ENCODE data around the gene PASK.

Gene PASK

DNA sequence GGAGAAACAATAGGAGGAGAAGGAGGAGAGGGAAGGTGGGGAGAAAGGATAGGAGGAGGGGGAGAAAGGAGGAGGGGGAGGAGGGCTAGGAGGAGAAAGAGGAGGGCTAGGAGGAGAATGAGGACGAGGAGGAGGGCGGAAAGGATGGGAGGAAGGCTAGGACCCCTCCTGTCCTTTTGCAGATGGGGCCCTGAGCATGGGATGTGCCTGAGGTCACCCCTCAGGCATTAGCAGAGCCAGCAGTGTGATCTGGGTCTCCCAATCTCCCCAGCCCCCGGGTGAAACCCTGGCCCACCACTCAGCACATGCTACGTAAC is 38.6 kb upstream of the PASK start:
- no peaks in the 10 kb centered on the region; the same call in 1 of the 2 replicates for H3K36me3 ChIP-seq (replicated peaks)
- no peaks in the 10 kb centered on the region for H3K9me3 ChIP-seq
- DNase-seq (ENCODE audit: low spot score in 2 of 2) = no peak
- in situ Hi-C loops (cut with MboI; ENCODE audit: low sequenced_read_pairs) = no loop called here
- no peak overlapping the region for H3K4me3 ChIP-seq
- H3K4me1 ChIP-seq = no peaks in the 10 kb centered on the region
- no peaks in the 10 kb centered on the region for H3K27me3 ChIP-seq (ENCODE audit: low read depth)

DNA sequence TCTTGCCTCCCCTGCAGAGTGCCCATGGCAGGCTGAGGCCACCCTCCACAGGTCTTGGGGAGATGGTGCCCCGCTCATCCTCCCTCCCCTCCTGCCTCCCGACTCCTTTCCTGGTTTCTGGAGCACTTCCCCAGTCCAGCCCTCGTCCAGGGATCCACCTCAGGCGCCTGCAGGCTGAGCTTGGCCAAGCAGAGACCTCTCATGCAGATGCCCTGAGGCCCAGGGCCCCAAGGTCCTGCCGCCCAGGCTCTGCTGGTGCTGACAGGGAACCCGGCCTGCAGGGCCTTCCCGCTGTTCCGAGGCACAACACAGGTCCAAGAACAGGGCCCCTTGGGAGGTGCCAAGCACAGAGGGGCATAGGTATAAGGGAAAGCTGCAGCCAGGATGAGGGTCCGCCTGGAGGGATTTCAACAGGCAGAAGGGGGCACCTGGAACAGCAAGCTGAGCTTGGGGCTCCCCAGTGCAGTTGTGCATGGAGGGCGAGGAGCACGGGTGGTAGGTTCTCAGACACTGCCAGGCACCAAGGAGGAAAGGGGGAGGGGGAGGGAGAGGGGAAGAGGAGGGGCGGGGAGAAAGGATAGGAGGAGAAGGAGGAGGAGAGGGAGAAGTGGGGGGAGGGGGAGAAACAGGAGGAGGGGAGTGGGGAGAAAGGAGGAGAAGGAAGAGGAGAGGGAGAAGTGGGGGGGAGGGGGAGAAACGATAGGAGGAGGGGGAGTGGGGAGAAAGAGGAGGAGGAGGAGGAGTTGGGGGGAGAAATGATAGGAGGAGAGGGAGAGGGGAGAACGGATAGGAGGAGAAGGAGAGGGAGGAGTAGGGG is 38.0 kb upstream of the PASK start:
- H3K4me1 ChIP-seq = no peaks in the 10 kb centered on the region
- DNase-seq (ENCODE audit: low spot score in 2 of 2) = no peak
- in situ Hi-C loops (cut with MboI; ENCODE audit: low sequenced_read_pairs) = no loop called here
- H3K36me3 ChIP-seq (replicated peaks) = no peaks in the 10 kb centered on the region; the same call in 1 of the 2 replicates
- H3K4me3 ChIP-seq = no peak overlapping the region
- no peaks in the 10 kb centered on the region for H3K9me3 ChIP-seq
- H3K27me3 ChIP-seq (ENCODE audit: low read depth) = no peaks in the 10 kb centered on the region

DNA sequence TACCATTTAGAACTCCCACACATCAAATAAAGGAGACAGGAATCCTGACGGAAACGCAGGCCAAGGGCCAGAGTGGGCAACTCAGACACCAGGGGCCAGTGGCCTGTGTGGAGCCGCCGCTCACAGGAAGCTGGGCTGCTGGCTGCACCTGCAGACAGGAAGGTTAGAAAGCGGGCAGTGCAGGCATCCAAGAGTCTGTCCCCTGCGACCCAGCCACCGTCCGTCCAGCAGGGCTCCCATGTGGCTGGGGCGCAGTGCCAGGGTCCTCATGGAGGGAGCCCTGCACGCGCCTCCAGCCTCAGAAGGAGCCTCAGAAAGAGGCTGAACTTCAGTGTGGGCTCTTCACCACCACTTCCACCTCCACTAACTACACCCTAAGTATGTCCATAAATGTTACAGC is 36.7 kb upstream of the PASK start:
- H3K36me3 ChIP-seq (replicated peaks) = no peaks in the 10 kb centered on the region; the same call in 1 of the 2 replicates
- DNase-seq (ENCODE audit: low spot score in 2 of 2) = no peak
- H3K9me3 ChIP-seq = no peaks in the 10 kb centered on the region
- in situ Hi-C loops (cut with MboI; ENCODE audit: low sequenced_read_pairs) = no loop called here
- H3K4me1 ChIP-seq = no peaks in the 10 kb centered on the region
- no peaks in the 10 kb centered on the region for H3K27me3 ChIP-seq (ENCODE audit: low read depth)
- no peak overlapping the region for H3K4me3 ChIP-seq

DNA sequence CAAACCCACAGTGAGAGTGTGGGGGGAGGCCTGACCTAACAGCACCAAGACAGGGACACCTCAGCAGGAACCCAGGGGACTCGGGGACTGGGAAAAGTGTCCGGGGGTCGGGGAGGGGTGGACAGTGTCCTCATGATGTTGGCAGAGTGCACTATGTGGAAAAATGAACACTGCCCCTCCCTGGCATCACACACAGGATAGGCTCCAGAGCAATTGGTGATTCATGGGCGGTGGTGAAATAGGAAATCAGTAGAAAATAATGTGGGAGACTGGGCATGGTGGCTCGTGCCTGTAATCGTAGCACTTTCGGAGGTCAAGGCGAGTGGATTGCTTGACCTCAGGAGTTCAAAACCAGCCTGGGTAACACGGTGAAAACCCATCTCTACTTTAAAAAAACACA is 35.6 kb upstream of the PASK start:
- no peaks in the 10 kb centered on the region for H3K27me3 ChIP-seq (ENCODE audit: low read depth)
- H3K9me3 ChIP-seq = no peaks in the 10 kb centered on the region
- no peak overlapping the region for H3K4me3 ChIP-seq
- no peaks in the 10 kb centered on the region; the same call in 1 of the 2 replicates for H3K36me3 ChIP-seq (replicated peaks)
- in situ Hi-C loops (cut with MboI; ENCODE audit: low sequenced_read_pairs) = no loop called here
- DNase-seq (ENCODE audit: low spot score in 2 of 2) = no peak
- H3K4me1 ChIP-seq = no peaks in the 10 kb centered on the region

DNA sequence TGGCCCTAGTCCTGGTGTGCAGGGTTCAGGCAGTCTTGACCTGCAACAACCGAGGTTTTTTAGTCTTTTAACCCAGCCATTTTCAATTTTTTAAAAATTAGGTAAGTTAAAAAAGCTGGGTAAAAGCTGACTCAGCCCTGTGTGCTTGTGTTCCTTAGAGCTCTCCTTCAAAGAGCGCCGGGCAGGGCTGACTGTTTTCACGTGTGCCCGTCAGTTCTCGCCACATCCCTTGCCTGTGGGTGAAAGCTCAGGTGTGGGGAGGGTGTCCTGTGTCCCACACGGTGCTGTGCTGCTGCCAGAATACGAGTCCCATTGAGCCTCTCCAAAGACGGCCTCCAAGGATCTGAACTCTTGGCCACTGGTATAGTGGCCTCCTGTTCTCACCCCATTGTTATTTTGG is 33.9 kb upstream of the PASK start:
- no peak for DNase-seq (ENCODE audit: low spot score in 2 of 2)

DNA sequence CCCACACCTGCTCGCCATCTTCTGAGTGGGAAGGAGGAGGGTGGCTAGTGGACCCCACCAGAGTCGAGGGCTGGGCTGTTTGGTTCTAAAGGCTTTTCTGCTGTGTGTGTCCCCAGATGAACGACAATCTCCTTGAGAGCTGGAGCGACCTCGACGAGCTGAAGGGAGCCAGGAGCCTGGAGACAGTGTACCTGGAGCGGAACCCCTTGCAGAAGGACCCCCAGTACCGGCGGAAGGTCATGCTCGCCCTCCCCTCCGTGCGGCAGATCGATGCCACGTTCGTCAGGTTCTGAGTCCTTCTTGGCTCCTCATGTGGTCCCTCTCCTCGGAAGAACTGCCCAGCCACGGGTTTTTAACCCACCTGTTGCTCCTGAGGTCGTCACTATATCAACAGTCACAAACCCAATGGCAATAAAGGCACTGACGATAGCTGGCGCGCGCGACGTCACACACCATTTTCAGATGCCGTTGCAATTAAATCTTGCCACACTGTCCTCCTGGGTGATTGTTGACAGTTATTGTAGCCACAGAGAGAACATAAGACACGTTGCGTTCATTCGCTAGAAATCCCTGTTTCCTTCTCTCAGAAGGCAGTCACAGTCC is 33.4 kb upstream of the PASK start:
- no peaks in the 10 kb centered on the region for H3K4me1 ChIP-seq
- in situ Hi-C loops (cut with MboI; ENCODE audit: low sequenced_read_pairs) = no loop called here
- no peak overlapping the region for H3K4me3 ChIP-seq
- no peaks in the 10 kb centered on the region for H3K27me3 ChIP-seq (ENCODE audit: low read depth)
- peaks cover 2% of the 10 kb centered on the region; the same call in 1 of the 2 replicates for H3K36me3 ChIP-seq (replicated peaks)
- no peak for DNase-seq (ENCODE audit: low spot score in 2 of 2)
- no peaks in the 10 kb centered on the region for H3K9me3 ChIP-seq

More for the DNA sequence above, 33.9 kb upstream of the PASK start:
- no peaks in the 10 kb centered on the region for H3K4me1 ChIP-seq
- peaks cover 2% of the 10 kb centered on the region; the same call in 1 of the 2 replicates for H3K36me3 ChIP-seq (replicated peaks)
- no peaks in the 10 kb centered on the region for H3K9me3 ChIP-seq
- H3K27me3 ChIP-seq (ENCODE audit: low read depth) = no peaks in the 10 kb centered on the region
- in situ Hi-C loops (cut with MboI; ENCODE audit: low sequenced_read_pairs) = no loop called here
- no peak overlapping the region for H3K4me3 ChIP-seq

DNA sequence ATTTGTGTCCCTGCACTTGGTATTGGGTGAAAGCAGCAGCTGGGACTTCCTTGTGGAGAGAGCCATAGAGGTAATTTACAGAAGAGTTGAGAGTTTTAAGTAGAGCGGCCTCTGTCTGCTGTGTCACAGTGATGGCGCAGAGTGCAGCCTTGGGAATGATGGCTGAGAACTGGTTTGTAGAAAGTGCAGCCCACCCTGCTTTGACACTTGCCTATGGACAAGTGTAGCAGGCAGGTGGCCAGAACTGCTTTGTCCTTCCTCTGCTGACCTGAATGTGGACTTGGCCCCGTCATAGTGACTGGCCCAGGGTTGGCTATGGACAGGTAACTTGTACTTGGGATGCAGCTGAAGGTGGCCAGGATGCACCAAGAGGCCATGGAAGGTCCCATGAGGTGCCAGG is 32.9 kb upstream of the PASK start:
- in situ Hi-C loops (cut with MboI; ENCODE audit: low sequenced_read_pairs) = no loop called here
- Histone ChIP-seq H3K27me3 (ENCODE audit: low read depth) (no peaks in the 10 kb centered on the region), H3K36me3 (replicated peaks) (peaks cover 2% of the 10 kb centered on the region; the same call in 1 of the 2 replicates), H3K9me3 (no peaks in the 10 kb centered on the region), H3K4me1 (no peaks in the 10 kb centered on the region), H3K4me3 (no peak overlapping the region)
- no peak for DNase-seq (ENCODE audit: low spot score in 2 of 2)

DNA sequence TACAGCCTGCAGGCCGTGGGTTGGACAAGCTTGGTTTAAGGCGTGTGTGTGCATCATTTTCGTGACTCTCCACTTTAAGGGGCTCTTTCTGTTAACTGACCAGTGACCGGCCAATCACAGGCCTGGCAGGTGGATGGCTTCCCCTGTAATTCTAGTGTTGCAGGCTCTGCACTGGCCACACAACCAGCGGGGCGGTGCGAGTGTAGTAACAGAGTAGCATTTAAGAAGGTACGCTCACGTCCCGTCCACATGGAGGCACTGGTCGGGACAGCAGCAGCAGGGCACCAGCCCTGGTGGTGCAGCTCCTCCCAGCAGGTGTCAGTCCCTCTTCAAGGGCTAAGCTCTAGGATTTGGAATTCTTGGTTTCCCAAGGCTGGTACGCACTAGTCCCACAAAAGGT is 31.2 kb upstream of the PASK start:
- Histone ChIP-seq H3K36me3 (replicated peaks) (peaks cover 2% of the 10 kb centered on the region), H3K4me1 (no peaks in the 10 kb centered on the region), H3K27me3 (ENCODE audit: low read depth) (no peaks in the 10 kb centered on the region), H3K4me3 (no peak overlapping the region), H3K9me3 (no peaks in the 10 kb centered on the region)
- DNase-seq (ENCODE audit: low spot score in 2 of 2) = no peak
- in situ Hi-C loops (cut with MboI; ENCODE audit: low sequenced_read_pairs) = no loop called here

DNA sequence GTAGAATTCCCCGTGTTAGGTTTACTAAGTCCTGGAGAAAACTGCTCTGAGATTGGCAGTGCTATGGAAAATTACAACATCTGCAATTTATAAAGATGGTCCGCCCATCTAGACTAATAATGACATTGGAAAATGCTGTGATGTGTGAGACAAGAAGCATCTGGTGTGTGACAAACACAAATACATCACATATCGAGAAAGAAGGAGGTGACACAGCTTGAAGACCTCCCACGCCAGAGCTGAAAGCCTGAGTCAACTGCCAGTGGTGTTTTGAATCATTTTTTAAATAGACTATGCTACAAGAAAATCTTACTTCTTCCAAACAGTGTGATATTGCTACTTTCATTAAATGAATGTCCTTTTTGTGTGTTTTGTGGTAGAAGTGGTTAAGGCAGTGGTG is 30.6 kb upstream of the PASK start:
- no peaks in the 10 kb centered on the region for H3K27me3 ChIP-seq (ENCODE audit: low read depth)
- H3K36me3 ChIP-seq (replicated peaks) = peaks cover 6% of the 10 kb centered on the region
- H3K4me3 ChIP-seq = no peak overlapping the region
- H3K4me1 ChIP-seq = no peaks in the 10 kb centered on the region
- in situ Hi-C loops (cut with MboI; ENCODE audit: low sequenced_read_pairs) = no loop called here
- H3K9me3 ChIP-seq = no peaks in the 10 kb centered on the region
- DNase-seq (ENCODE audit: low spot score in 2 of 2) = no peak

DNA sequence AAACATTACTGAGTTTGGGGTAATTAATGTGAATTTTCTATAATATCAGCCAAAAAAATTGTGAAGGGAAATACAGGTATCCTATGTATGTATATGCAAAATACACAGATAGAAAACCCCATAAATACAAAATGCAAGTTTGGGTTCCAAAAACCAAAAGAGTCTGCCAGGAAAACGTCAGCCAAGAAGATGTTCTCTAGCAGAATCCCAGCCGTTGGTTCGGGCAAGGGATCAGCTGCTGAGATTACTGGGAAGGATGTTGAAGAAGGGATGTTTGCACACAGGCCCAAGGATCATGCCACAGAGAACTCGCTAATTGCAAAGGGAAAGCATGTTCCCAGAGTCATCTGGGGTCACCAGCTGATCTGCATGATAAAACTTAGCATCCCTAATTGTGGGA is 29.7 kb upstream of the PASK start:
- in situ Hi-C loops (cut with MboI; ENCODE audit: low sequenced_read_pairs) = no loop called here
- DNase-seq (ENCODE audit: low spot score in 2 of 2) = no peak
- no peaks in the 10 kb centered on the region for H3K27me3 ChIP-seq (ENCODE audit: low read depth)
- peaks cover 6% of the 10 kb centered on the region for H3K36me3 ChIP-seq (replicated peaks)
- H3K4me1 ChIP-seq = no peaks in the 10 kb centered on the region
- no peaks in the 10 kb centered on the region for H3K9me3 ChIP-seq
- H3K4me3 ChIP-seq = no peak overlapping the region

DNA sequence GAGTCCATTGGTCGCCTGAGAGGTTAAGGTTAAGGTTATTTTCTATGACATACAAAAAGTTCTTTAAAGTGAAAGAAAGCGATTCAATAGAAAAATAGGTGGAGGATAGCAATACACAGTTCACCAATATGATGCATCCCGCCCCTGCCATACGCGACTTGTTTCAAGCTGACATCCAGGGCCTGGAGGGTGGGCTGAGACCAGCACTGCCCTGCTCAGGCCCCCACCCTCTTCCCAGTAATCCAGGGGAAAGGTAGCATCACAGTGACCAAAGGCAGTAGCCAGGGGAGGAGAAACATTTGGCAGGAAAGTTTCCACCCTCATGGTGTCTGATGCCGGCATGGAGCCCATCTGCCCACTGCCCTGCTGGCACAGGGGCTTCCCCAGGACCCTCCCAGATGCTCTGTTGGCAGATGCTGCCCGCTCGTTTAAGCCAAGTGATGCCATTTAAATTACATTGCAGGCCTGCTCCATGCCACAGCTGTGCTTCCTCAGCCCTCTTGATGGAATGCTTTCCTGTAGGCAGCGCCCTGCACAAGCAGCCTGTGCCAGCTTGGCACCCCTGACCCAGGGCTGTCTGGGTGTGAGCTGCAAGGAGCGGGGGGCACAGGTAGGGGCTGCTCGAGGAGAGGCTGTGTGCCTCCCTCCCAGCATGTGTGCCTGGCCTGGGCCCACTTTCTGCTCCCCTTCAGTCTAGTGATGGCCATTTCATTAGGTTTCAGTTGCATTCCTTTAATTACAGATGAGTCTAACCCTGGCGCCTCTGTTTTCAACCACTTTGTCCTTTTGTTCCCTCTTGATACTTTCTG is 28.5 kb upstream of the PASK start:
- in situ Hi-C loops (cut with MboI; ENCODE audit: low sequenced_read_pairs) = no loop called here
- Histone ChIP-seq H3K9me3 (no peaks in the 10 kb centered on the region), H3K4me1 (no peaks in the 10 kb centered on the region), H3K4me3 (no peak overlapping the region), H3K27me3 (ENCODE audit: low read depth) (no peaks in the 10 kb centered on the region), H3K36me3 (replicated peaks) (peaks cover 6% of the 10 kb centered on the region)
- DNase-seq (ENCODE audit: low spot score in 2 of 2) = no peak

DNA sequence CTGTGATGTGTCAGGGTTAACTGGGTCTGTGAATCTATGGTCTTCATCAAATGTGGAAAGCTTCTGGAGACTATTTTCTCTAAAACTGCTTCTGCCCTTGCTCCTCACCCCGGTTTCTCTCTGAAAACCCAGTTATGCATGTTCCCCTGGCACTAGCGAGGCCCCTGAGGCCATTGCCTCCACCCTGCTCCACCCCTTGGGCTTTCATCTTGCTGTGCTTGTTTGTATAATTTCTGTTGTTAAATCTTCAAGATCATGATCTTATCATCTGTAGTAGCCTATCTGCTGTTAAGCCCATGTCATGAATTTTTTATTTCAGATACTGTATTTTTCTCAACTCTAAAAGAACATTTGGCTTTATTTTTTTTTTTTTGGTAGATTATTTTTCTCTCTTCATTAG is 24.3 kb upstream of the PASK start:
- DNase-seq (ENCODE audit: low spot score in 2 of 2) = no peak
- peaks cover 20% of the 10 kb centered on the region for H3K36me3 ChIP-seq (replicated peaks)

DNA sequence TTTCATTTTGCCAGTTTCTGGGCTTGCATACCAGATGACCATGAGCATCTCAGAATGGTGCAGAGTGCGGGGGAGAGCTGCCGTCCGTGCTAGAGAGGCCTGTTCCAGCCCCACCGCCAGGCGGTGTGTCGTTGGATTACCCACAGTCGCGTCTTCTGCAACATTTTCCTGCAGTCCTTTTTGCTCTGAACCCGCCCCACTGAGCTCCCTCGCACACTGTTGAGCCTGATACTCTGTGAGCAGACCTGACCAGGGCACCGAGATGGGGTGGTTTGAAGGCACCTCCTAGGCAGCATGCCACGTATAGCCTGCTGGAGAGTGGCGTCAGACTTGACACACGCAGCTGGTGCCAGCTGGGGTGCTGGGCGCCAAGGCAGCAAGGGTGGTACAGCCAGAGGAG is 19.1 kb upstream of the PASK start:
- Histone ChIP-seq H3K27me3 (ENCODE audit: low read depth) (no peaks in the 10 kb centered on the region), H3K9me3 (no peaks in the 10 kb centered on the region)

More for the DNA sequence above, 24.3 kb upstream of the PASK start:
- Histone ChIP-seq H3K27me3 (ENCODE audit: low read depth) (no peaks in the 10 kb centered on the region), H3K4me3 (no peak overlapping the region), H3K4me1 (no peaks in the 10 kb centered on the region), H3K9me3 (no peaks in the 10 kb centered on the region)
- in situ Hi-C loops (cut with MboI; ENCODE audit: low sequenced_read_pairs) = no loop called here

DNA sequence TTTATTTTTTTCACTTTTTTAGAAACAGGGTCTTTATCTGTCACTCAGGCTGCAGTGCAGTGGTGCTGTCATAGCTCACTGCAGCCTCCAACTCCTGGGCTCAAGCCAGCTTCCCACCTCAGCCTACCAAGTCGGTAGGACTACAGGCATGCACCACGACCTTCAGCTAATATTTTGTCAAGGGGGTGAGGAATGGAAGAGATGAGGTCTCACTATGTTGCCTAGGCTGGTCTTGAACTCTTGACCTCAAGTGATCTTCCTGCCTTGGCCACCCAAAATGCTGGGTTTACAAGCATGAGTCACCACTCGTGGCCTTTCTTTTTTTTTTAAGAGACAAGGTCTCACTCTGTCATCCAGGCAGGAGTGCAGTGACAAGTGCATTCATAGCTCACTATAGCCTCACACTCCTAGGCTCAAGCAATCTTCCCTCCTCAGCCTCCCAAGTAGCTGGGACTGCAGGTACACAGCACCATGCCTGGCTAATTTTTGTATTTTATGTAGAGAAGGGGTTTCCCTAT is 14.4 kb upstream of the PASK start:
- H3K27me3 ChIP-seq (ENCODE audit: low read depth) = no peaks in the 10 kb centered on the region
- DNase-seq (ENCODE audit: low spot score in 2 of 2) = no peak
- no peaks in the 10 kb centered on the region for H3K9me3 ChIP-seq
- H3K36me3 ChIP-seq (replicated peaks) = peaks cover 48% of the 10 kb centered on the region
- no peak overlapping the region for H3K4me3 ChIP-seq
- H3K4me1 ChIP-seq = no peaks in the 10 kb centered on the region
- in situ Hi-C loops (cut with MboI; ENCODE audit: low sequenced_read_pairs) = no loop called here

More for the DNA sequence above, 19.1 kb upstream of the PASK start:
- DNase-seq (ENCODE audit: low spot score in 2 of 2) = no peak
- in situ Hi-C loops (cut with MboI; ENCODE audit: low sequenced_read_pairs) = no loop called here
- no peaks in the 10 kb centered on the region for H3K4me1 ChIP-seq
- H3K4me3 ChIP-seq = no peak overlapping the region
- peaks cover 40% of the 10 kb centered on the region for H3K36me3 ChIP-seq (replicated peaks)

All from HAP-1 (cell line).